Neutrophil (primary cell): Measurements from ENCODE around the gene ZFTA.

ENCODE experiments used
- H3K27ac ChIP-seq: fragments of 200-600 bp; sonication (generic); 2 replicates; pipeline ENCODE4 v1.5.1; 2016; ENCODE audit warnings: mild to moderate bottlenecking, moderate library complexity
- H3K27me3 ChIP-seq: fragments of 200-600 bp; sonication (generic); 2 replicates; pipeline ENCODE4 v1.6.0; 2016; ENCODE audit warnings: mild to moderate bottlenecking
- H3K36me3 ChIP-seq: fragments of 200-600 bp; sonication (generic); 2 replicates; pipeline ENCODE4 v1.5.1; 2017
- H3K4me1 ChIP-seq, 2 experiments: fragments of 200-600 bp in 1 of 2; sonication (generic) in 1 of 2; 1 replicate in 1 of 2; 2 replicates in 1 of 2; pipeline versions ENCODE4 v1.5.1 to v1.6.1; 2013 to 2016; ENCODE audit warnings: low read depth in 1 of 2, low read length in 1 of 2, mild to moderate bottlenecking in 1 of 2, moderate library complexity in 1 of 2; ENCODE audit not compliant: control insufficient read depth in 1 of 2, insufficient read depth in 1 of 2
- H3K4me3 ChIP-seq, 2 experiments: fragments of 200-600 bp in 1 of 2; sonication (generic) in 1 of 2; 1 replicate in 1 of 2; 2 replicates in 1 of 2; pipeline ENCODE4 v1.5.1; 2013 to 2016; ENCODE audit warnings: low read depth in 1 of 2, low read length in 1 of 2, mild to moderate bottlenecking in 1 of 2, moderate library complexity in 1 of 2
- H3K9me3 ChIP-seq: fragments of 200-600 bp; sonication (generic); 2 replicates; pipeline ENCODE4 v1.5.1; 2016
- CTCF ChIP-seq: fragments of 200-600 bp; sonication (generic); IDR thresholded peaks from 2 replicates; pipeline ENCODE4 v1.5.1; 2016; ENCODE audit warnings: antibody characterized with exemption

Gene ZFTA

GRCh38 chr11:63770763-63771162, 2.2 kb upstream of the ZFTA start:
- H3K4me3 ChIP-seq, result no peak overlapping the region
- TF ChIP-seq CTCF, result no peak
- H3K4me1 ChIP-seq, result peaks cover 15 to 23% of the 10 kb centered on the region in 2 experiments
- H3K9me3 ChIP-seq, result no peaks in the 10 kb centered on the region
- H3K27me3 ChIP-seq, result peaks cover 92% of the 10 kb centered on the region
- no peaks in the 10 kb centered on the region for H3K36me3 ChIP-seq
- no peak overlapping the region for H3K27ac ChIP-seq

- TF ChIP-seq CTCF, result no peak
- Histone ChIP-seq H3K36me3 (no peaks in the 10 kb centered on the region), H3K9me3 (no peaks in the 10 kb centered on the region), H3K27me3 (peaks cover 84% of the 10 kb centered on the region), H3K4me1 (peaks cover 15 to 23% of the 10 kb centered on the region in 2 experiments), H3K4me3 (peak overlapping the region; percentile 56 to 77), H3K27ac (no peak overlapping the region)
These were observed 1.3 kb upstream of the ZFTA start for GRCh38 chr11:63769714-63770455.

- Histone ChIP-seq H3K27ac (no peak overlapping the region), H3K4me1 (peaks cover 15 to 23% of the 10 kb centered on the region in 2 experiments), H3K27me3 (peaks cover 79% of the 10 kb centered on the region), H3K4me3 (peak overlapping the region; percentile 56 to 77), H3K36me3 (no peaks in the 10 kb centered on the region), H3K9me3 (no peaks in the 10 kb centered on the region)
- TF ChIP-seq CTCF, result no peak
These were observed 603 bp upstream of the ZFTA start for GRCh38 chr11:63769042-63769713.

GRCh38 chr11:63767565-63768236, 874 bp downstream of the ZFTA start:
- Histone ChIP-seq H3K4me1 (peaks cover 15 to 23% of the 10 kb centered on the region in 2 experiments), H3K4me3 (peak overlapping the region; percentile 77), H3K27me3 (peaks cover 65% of the 10 kb centered on the region), H3K27ac (no peak overlapping the region), H3K9me3 (no peaks in the 10 kb centered on the region), H3K36me3 (no peaks in the 10 kb centered on the region)
- no peak for TF ChIP-seq CTCF

GRCh38 chr11:63767267-63767564, 1.4 kb downstream of the ZFTA start:
- TF ChIP-seq CTCF, result no peak
- Histone ChIP-seq H3K27me3 (peaks cover 60% of the 10 kb centered on the region), H3K9me3 (no peaks in the 10 kb centered on the region), H3K27ac (no peak overlapping the region), H3K36me3 (no peaks in the 10 kb centered on the region), H3K4me3 (peak overlapping the region; percentile 77), H3K4me1 (peaks cover 15 to 23% of the 10 kb centered on the region in 2 experiments)
